ENCODE data around the gene JARID2.

- no peak for TF ChIP-seq CTCF (optimal IDR thresholded peaks at IDR 0.05 in 1 of 3, IDR thresholded peaks at IDR 0.05 in 1 of 3, conservative IDR thresholded peaks at IDR 0.05 in 1 of 3; ENCODE audit: extremely low read depth in 1 of 3, insufficient read depth in 2 of 3, low read length in 3 of 3)
- no peak for TF ChIP-seq EZH2 (IDR thresholded peaks at IDR 0.05; ENCODE audit: low read length)
Measured at GRCh38 chr6:15283986-15284361, 38.1 kb downstream of the JARID2 start.

Data from keratinocyte (primary cell).